ENCODE data around the gene PLEKHD1. TPM values are rescaled to one million over a fixed set of nuclear protein-coding genes. Genes with fewer than 3 reads are reported as not detected.

The PLEKHD1 gene
- total RNA-seq, 2 experiments from 2014 or later = 0.05 TPM

- intact Hi-C loops (cut with DNase I, micrococcal nuclease) = no loop called here
- Mint-ChIP-seq H3K27me3 (peaks cover 18% of the 10 kb centered on the region), H3K4me1 (no peaks in the 10 kb centered on the region), H3K9me3 (ENCODE audit: low read depth) (no peaks in the 10 kb centered on the region), H3K4me3 (no peak overlapping the region), H3K36me3 (ENCODE audit: low read depth) (no peaks in the 10 kb centered on the region), H3K27ac (no peak overlapping the region)
- CTCF ChIA-PET = interaction anchor here (1.4 kb wide), 1 partner anchor 11 kb away, joined by 7 read pairs; no protein-coding TSS in a partner anchor
- ATAC-seq (peak; percentile 30), DNase-seq (no peak)
- POLR2A ChIA-PET = no interaction called here
Observed at GRCh38 chr14:69536971-69537370, 52.4 kb downstream of the PLEKHD1 start.

- Mint-ChIP-seq H3K36me3 (ENCODE audit: low read depth) (no peaks in the 10 kb centered on the region), H3K27me3 (peaks cover 17% of the 10 kb centered on the region), H3K4me3 (no peak overlapping the region), H3K9me3 (ENCODE audit: low read depth) (no peaks in the 10 kb centered on the region), H3K4me1 (no peaks in the 10 kb centered on the region), H3K27ac (no peak overlapping the region)
- no peak for ATAC-seq
- intact Hi-C loops (cut with DNase I, micrococcal nuclease) = no loop called here
- POLR2A ChIA-PET = no interaction called here
- CTCF ChIA-PET = interaction anchor here (1.4 kb wide), 1 partner anchor 10 kb away, joined by 7 read pairs; no protein-coding TSS in a partner anchor
- no peak for DNase-seq
Observed at GRCh38 chr14:69537900-69538299, 53.4 kb downstream of the PLEKHD1 start.

GRCh38 chr14:69538766-69539165 lies 54.2 kb downstream of the PLEKHD1 start:
- Mint-ChIP-seq H3K4me1 (peaks cover 5% of the 10 kb centered on the region), H3K27me3 (peaks cover 11% of the 10 kb centered on the region), H3K36me3 (ENCODE audit: low read depth) (no peaks in the 10 kb centered on the region), H3K27ac (no peak overlapping the region), H3K4me3 (no peak overlapping the region), H3K9me3 (ENCODE audit: low read depth) (no peaks in the 10 kb centered on the region)
- ATAC-seq = no peak
- CTCF ChIA-PET = interaction anchor here (1.1 kb wide), 1 partner anchor 10 kb away, joined by 6 read pairs; no protein-coding TSS in a partner anchor
- intact Hi-C loops (cut with DNase I, micrococcal nuclease) = no loop called here
- no peak for DNase-seq
- POLR2A ChIA-PET = no interaction called here

GRCh38 chr14:69539631-69540410 lies 55.3 kb downstream of the PLEKHD1 start:
- intact Hi-C loops (cut with DNase I, micrococcal nuclease) = no loop called here
- DNase-seq (no peak), ATAC-seq (no peak)
- H3K4me3 Mint-ChIP-seq = no peak overlapping the region
- H3K9me3 Mint-ChIP-seq (ENCODE audit: low read depth) = no peaks in the 10 kb centered on the region
- H3K27me3 Mint-ChIP-seq = peaks cover 16% of the 10 kb centered on the region
- ChIA-PET CTCF (interaction anchor here (0.6 to 1.1 kb wide), 3 partner anchors 9 to 299 kb away, joined by 3 to 6 read pairs (median 4); no protein-coding TSS in a partner anchor), POLR2A (no interaction called here)
- peaks cover 9% of the 10 kb centered on the region for H3K4me1 Mint-ChIP-seq
- no peak overlapping the region for H3K27ac Mint-ChIP-seq
- no peaks in the 10 kb centered on the region for H3K36me3 Mint-ChIP-seq (ENCODE audit: low read depth)

- H3K9me3 Mint-ChIP-seq (ENCODE audit: low read depth) = no peaks in the 10 kb centered on the region
- DNase-seq (no peak), ATAC-seq (no peak)
- no peaks in the 10 kb centered on the region for H3K36me3 Mint-ChIP-seq (ENCODE audit: low read depth)
- H3K27me3 Mint-ChIP-seq = peaks cover 9% of the 10 kb centered on the region
- intact Hi-C loops (cut with DNase I, micrococcal nuclease) = no loop called here
- peaks cover 9% of the 10 kb centered on the region for H3K4me1 Mint-ChIP-seq
- ChIA-PET POLR2A (no interaction called here), CTCF (interaction anchor here (0.7 to 1.1 kb wide), 2 partner anchors 31 to 39 kb away, joined by 3 read pairs; no protein-coding TSS in a partner anchor)
- no peak overlapping the region for H3K27ac Mint-ChIP-seq
- no peak overlapping the region for H3K4me3 Mint-ChIP-seq
Observed at GRCh38 chr14:69540654-69541335, 56.3 kb downstream of the PLEKHD1 start.

- Mint-ChIP-seq H3K9me3 (ENCODE audit: low read depth) (no peaks in the 10 kb centered on the region), H3K4me3 (no peak overlapping the region), H3K27ac (no peak overlapping the region), H3K27me3 (peaks cover 15% of the 10 kb centered on the region), H3K4me1 (peaks cover 9% of the 10 kb centered on the region), H3K36me3 (ENCODE audit: low read depth) (no peaks in the 10 kb centered on the region)
- ChIA-PET CTCF (no interaction called here), POLR2A (no interaction called here)
- DNase-seq (no peak), ATAC-seq (no peak)
- intact Hi-C loops (cut with DNase I, micrococcal nuclease) = no loop called here
Observed at GRCh38 chr14:69542311-69542710, 57.8 kb downstream of the PLEKHD1 start.

GRCh38 chr14:69543341-69544115 lies 59.0 kb downstream of the PLEKHD1 start:
- Mint-ChIP-seq H3K9me3 (ENCODE audit: low read depth) (no peaks in the 10 kb centered on the region), H3K36me3 (ENCODE audit: low read depth) (no peaks in the 10 kb centered on the region), H3K27ac (no peak overlapping the region), H3K27me3 (peaks cover 19% of the 10 kb centered on the region), H3K4me1 (peaks cover 9% of the 10 kb centered on the region), H3K4me3 (no peak overlapping the region)
- POLR2A ChIA-PET = no interaction called here
- CTCF ChIA-PET = interaction anchor here (0.6 to 1.1 kb wide), 3 partner anchors 14 to 183 kb away, joined by 3 to 4 read pairs (median 3); no protein-coding TSS in a partner anchor
- DNase-seq = peak; percentile 63
- ATAC-seq = peak; percentile 88
- intact Hi-C loops (cut with DNase I, micrococcal nuclease) = no loop called here

GRCh38 chr14:69547701-69548348 lies 63.3 kb downstream of the PLEKHD1 start:
- Mint-ChIP-seq H3K27ac (no peak overlapping the region), H3K4me3 (no peak overlapping the region), H3K36me3 (ENCODE audit: low read depth) (no peaks in the 10 kb centered on the region), H3K9me3 (ENCODE audit: low read depth) (no peaks in the 10 kb centered on the region), H3K4me1 (peaks cover 9% of the 10 kb centered on the region), H3K27me3 (peaks cover 30% of the 10 kb centered on the region)
- intact Hi-C loops (cut with DNase I, micrococcal nuclease) = loop anchor here (1.0 to 2.0 kb wide), 3 partner anchors 26 to 179 kb away; partner anchors contain the start of gene CCDC177 (in 2 of the 2)
- peak; percentile 50 for ATAC-seq
- peak; percentile 66 for DNase-seq
- CTCF ChIA-PET = interaction anchor here (0.6 to 2.5 kb wide), 17 partner anchors 9 to 687 kb away, joined by 3 to 26 read pairs (median 3); partner anchors contain the start of gene CCDC177
- POLR2A ChIA-PET = interaction anchor here (0.6 kb wide), 1 partner anchor 24 kb away, joined by 4 read pairs; no protein-coding TSS in a partner anchor

- H3K4me1 Mint-ChIP-seq = peaks cover 6% of the 10 kb centered on the region
- peaks cover 30% of the 10 kb centered on the region for H3K27me3 Mint-ChIP-seq
- CTCF ChIA-PET = interaction anchor here (0.8 to 2.5 kb wide), 15 partner anchors 8 to 277 kb away, joined by 3 to 26 read pairs (median 4); partner anchors contain the start of gene CCDC177
- no peak for DNase-seq
- no peaks in the 10 kb centered on the region for H3K36me3 Mint-ChIP-seq (ENCODE audit: low read depth)
- no peaks in the 10 kb centered on the region for H3K9me3 Mint-ChIP-seq (ENCODE audit: low read depth)
- POLR2A ChIA-PET = interaction anchor here (0.6 kb wide), 1 partner anchor 24 kb away, joined by 4 read pairs; no protein-coding TSS in a partner anchor
- H3K27ac Mint-ChIP-seq = no peak overlapping the region
- intact Hi-C loops (cut with DNase I, micrococcal nuclease) = loop anchor here (1.0 to 2.0 kb wide), 3 partner anchors 26 to 179 kb away; partner anchors contain the start of gene CCDC177 (in 2 of the 2)
- H3K4me3 Mint-ChIP-seq = no peak overlapping the region
- no peak for ATAC-seq
Observed at GRCh38 chr14:69548566-69548965, 64.0 kb downstream of the PLEKHD1 start.

- Mint-ChIP-seq H3K4me1 (no peaks in the 10 kb centered on the region), H3K27me3 (peaks cover 19% of the 10 kb centered on the region), H3K27ac (no peak overlapping the region), H3K36me3 (ENCODE audit: low read depth) (no peaks in the 10 kb centered on the region), H3K4me3 (no peak overlapping the region), H3K9me3 (ENCODE audit: low read depth) (no peaks in the 10 kb centered on the region)
- ATAC-seq (no peak), DNase-seq (no peak)
- intact Hi-C loops (cut with DNase I, micrococcal nuclease) = no loop called here
- POLR2A ChIA-PET = no interaction called here
- CTCF ChIA-PET = interaction anchor here (0.8 to 0.9 kb wide), 2 partner anchors 20 to 47 kb away, joined by 3 to 5 read pairs; no protein-coding TSS in a partner anchor
Observed at GRCh38 chr14:69551511-69551910, 67.0 kb downstream of the PLEKHD1 start.

Data from activated CD4-positive, alpha-beta T cell treated with anti-CD3 and anti-CD28 coated beads for 36 hours (primary cell).